NCI-H146 treated with DMSO at 0.1 percent for 48 hours (cell line): ENCODE data around the gene RIC8B.

Source experiments
- DNase-seq: peaks from one replicate; lab custom pipeline; 2025; ENCODE audit not compliant: unreplicated experiment; lab: John Stamatoyannopoulos, UW

Gene RIC8B

GRCh38 chr12:106794369-106794768 lies 19.9 kb downstream of the RIC8B start:
- DNase-seq, result no peak

- DNase-seq, result no peak
Measured at GRCh38 chr12:106801167-106801708, 26.8 kb downstream of the RIC8B start.

GRCh38 chr12:106801830-106802533 lies 27.5 kb downstream of the RIC8B start:
- no peak for DNase-seq

- DNase-seq, result no peak
Measured at GRCh38 chr12:106804668-106805067, 30.2 kb downstream of the RIC8B start.

GRCh38 chr12:106814714-106815113 lies 40.2 kb downstream of the RIC8B start:
- no peak for DNase-seq

GRCh38 chr12:106815741-106816140 lies 41.3 kb downstream of the RIC8B start:
- no peak for DNase-seq

GRCh38 chr12:106816231-106816630 lies 41.7 kb downstream of the RIC8B start:
- no peak for DNase-seq

GRCh38 chr12:106819991-106820390 lies 45.5 kb downstream of the RIC8B start:
- no peak for DNase-seq

GRCh38 chr12:106831699-106832098 lies 57.2 kb downstream of the RIC8B start:
- DNase-seq, result no peak

- no peak for DNase-seq
Measured at GRCh38 chr12:106837782-106838181, 63.3 kb downstream of the RIC8B start.

- DNase-seq, result no peak
Measured at GRCh38 chr12:106839333-106839732, 64.9 kb downstream of the RIC8B start.

- peak; percentile 86 for DNase-seq
Measured at GRCh38 chr12:106840243-106840642, 65.8 kb downstream of the RIC8B start.

- peak; percentile 27 for DNase-seq
Measured at GRCh38 chr12:106841510-106842302, 67.2 kb downstream of the RIC8B start.

- no peak for DNase-seq
Measured at GRCh38 chr12:106845902-106846301, 71.4 kb downstream of the RIC8B start.

- no peak for DNase-seq
Measured at GRCh38 chr12:106847861-106848260, 73.4 kb downstream of the RIC8B start.

- no peak for DNase-seq
Measured at GRCh38 chr12:106851306-106851705, 76.8 kb downstream of the RIC8B start.

- DNase-seq, result no peak
Measured at GRCh38 chr12:106854723-106855122, 80.2 kb downstream of the RIC8B start.

GRCh38 chr12:106855221-106855758 lies 80.8 kb downstream of the RIC8B start:
- no peak for DNase-seq

GRCh38 chr12:106861984-106862916 lies 87.8 kb downstream of the RIC8B start:
- DNase-seq, result no peak

- DNase-seq, result no peak
Measured at GRCh38 chr12:106863189-106863588, 88.7 kb downstream of the RIC8B start.

- no peak for DNase-seq
Measured at GRCh38 chr12:106865683-106866082, 91.2 kb downstream of the RIC8B start.
